Panc1 (cell line): Measurements from ENCODE around the gene GABRR1. TPM values are rescaled to one million over a fixed set of nuclear protein-coding genes. Genes with fewer than 3 reads are reported as not detected.

ENCODE experiments used
- ATAC-seq: fragments of 200-7000 bp; cut with Tn5 transposase; 2 replicates; pipeline ENCODE4 v1.9.1; 2020; ENCODE audit warnings: mild to moderate bottlenecking, moderate library complexity
- BruUV-seq: library from RNA; stranded (reverse); fragments of 400-500 nt; replicated peaks from 2 replicates; lab custom pipeline; 2021; lab: Mats Ljungman, UMichigan
- CTCF ChIA-PET: fragments of 300-600 bp; sonication (Branson Sonifier 250); formaldehyde crosslinking; loops from one replicate; lab custom pipeline; 2022; ENCODE audit warnings: antibody characterized with exemption; lab: Charles Lee
- POLR2A ChIA-PET: fragments of 300-600 bp; sonication (Branson Sonifier 250); formaldehyde crosslinking; loops from one replicate; lab custom pipeline; 2022; ENCODE audit warnings: antibody characterized with exemption; lab: Charles Lee
- DNase-seq: peaks from one replicate; pipeline ENCODE4 v3.0.0-alpha.2; 2010; ENCODE audit warnings: low read depth, low spot score
- H3K27ac ChIP-seq: 2 replicates; pipeline ENCODE4 v1.5.1; 2011; ENCODE audit warnings: mild to moderate bottlenecking, low read length, inconsistent platforms
- H3K27me3 ChIP-seq: fragments of 200-500 bp; sonication (Bioruptor generic); 2 replicates; pipeline ENCODE4 v1.6.0; 2014; ENCODE audit warnings: low read length, inconsistent platforms; ENCODE audit not compliant: control insufficient read depth, insufficient read depth
- H3K36me3 ChIP-seq: fragments of 200-500 bp; sonication (Bioruptor generic); 2 replicates; pipeline ENCODE4 v1.5.1; 2014; ENCODE audit warnings: inconsistent platforms, mild to moderate bottlenecking, low read length, moderate library complexity; ENCODE audit not compliant: control insufficient read depth, insufficient read depth
- H3K4me1 ChIP-seq: 2 replicates; pipeline ENCODE4 v1.5.1; 2011; ENCODE audit warnings: inconsistent platforms, mild to moderate bottlenecking, low read length, moderate library complexity; ENCODE audit not compliant: control insufficient read depth, insufficient read depth
- H3K4me3 ChIP-seq, 2 experiments: 2 replicates each; pipeline ENCODE4 v1.5.1; 2011 to 2012; ENCODE audit warnings: low read depth in 2 of 2, low read length in 2 of 2, mild to moderate bottlenecking in 2 of 2, inconsistent platforms in 1 of 2, moderate library complexity in 1 of 2
- H3K9me3 ChIP-seq: fragments of 200-500 bp; sonication (Bioruptor generic); 2 replicates; pipeline ENCODE4 v1.5.1; 2014; ENCODE audit warnings: low read depth, mild to moderate bottlenecking, inconsistent platforms, low read length, moderate library complexity; ENCODE audit not compliant: control insufficient read depth, insufficient read depth
- POLR2AphosphoS5 ChIP-seq: IDR thresholded peaks from 2 replicates; pipeline ENCODE4 v1.6.1; 2012; ENCODE audit warnings: mild to moderate bottlenecking, low read depth, low read length, moderate library complexity
- REST ChIP-seq, 2 experiments: IDR thresholded peaks; 2 replicates each; pipeline ENCODE4 v1.6.1; 2011 to 2012; ENCODE audit warnings: low read depth in 2 of 2, control low read depth in 1 of 2, low read length in 1 of 2, mild to moderate bottlenecking in 1 of 2, moderate library complexity in 1 of 2; ENCODE audit not compliant: insufficient read depth in 1 of 2
- SIN3A ChIP-seq: IDR thresholded peaks from 2 replicates; pipeline ENCODE4 v1.6.1; 2012; ENCODE audit warnings: low read depth, mild to moderate bottlenecking, low read length, moderate library complexity, borderline replicate concordance; ENCODE audit not compliant: insufficient read depth
- TCF7L2 ChIP-seq: IDR thresholded peaks from 2 replicates; pipeline ENCODE4 v1.6.1; 2011; ENCODE audit warnings: mild to moderate bottlenecking, low read depth, low read length, inconsistent platforms
- in situ Hi-C: cut with HindIII; loops from 2 replicates; pipeline ENCODE4 v1.10.0; 2016; ENCODE audit warnings: low sequenced_read_pairs, low pct_unique_long_range_greater_than_20kb
- intact Hi-C: fragments of 100-400 bp; cut with micrococcal nuclease; formaldehyde crosslinking; loops from one replicate; pipeline ENCODE4 v1.10.0; 2022; ENCODE audit not compliant: unreplicated experiment
- total RNA-seq: library from RNA; stranded (reverse); gene quantifications from one replicate; pipeline ENCODE4 v1.2.1, GENCODE V29; 2021; ENCODE audit not compliant: unreplicated experiment
- TF ChIP-seq, protein P1 (sequence below): fragments of 450-650 bp; IDR thresholded peaks from 2 replicates; pipeline ENCODE4 v1.5.1; 2017; ENCODE audit warnings: mild to moderate bottlenecking

GABRR1 gene
- total RNA-seq, 1 experiment from 2014 or later: not detected

GRCh38 chr6:89221971-89222711, 5.0 kb upstream of the GABRR1 start:
- TF ChIP-seq SIN3A (no peak), TCF7L2 (no peak), REST (IDR thresholded peaks at IDR 0.05; ENCODE audit: insufficient read depth in 1 of 2, low read depth in 2 of 2, low read length in 1 of 2) (no peak), POLR2AphosphoS5 (no peak)
- TF ChIP-seq, protein P1, sequence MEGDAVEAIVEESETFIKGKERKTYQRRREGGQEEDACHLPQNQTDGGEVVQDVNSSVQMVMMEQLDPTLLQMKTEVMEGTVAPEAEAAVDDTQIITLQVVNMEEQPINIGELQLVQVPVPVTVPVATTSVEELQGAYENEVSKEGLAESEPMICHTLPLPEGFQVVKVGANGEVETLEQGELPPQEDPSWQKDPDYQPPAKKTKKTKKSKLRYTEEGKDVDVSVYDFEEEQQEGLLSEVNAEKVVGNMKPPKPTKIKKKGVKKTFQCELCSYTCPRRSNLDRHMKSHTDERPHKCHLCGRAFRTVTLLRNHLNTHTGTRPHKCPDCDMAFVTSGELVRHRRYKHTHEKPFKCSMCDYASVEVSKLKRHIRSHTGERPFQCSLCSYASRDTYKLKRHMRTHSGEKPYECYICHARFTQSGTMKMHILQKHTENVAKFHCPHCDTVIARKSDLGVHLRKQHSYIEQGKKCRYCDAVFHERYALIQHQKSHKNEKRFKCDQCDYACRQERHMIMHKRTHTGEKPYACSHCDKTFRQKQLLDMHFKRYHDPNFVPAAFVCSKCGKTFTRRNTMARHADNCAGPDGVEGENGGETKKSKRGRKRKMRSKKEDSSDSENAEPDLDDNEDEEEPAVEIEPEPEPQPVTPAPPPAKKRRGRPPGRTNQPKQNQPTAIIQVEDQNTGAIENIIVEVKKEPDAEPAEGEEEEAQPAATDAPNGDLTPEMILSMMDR: no peak
- Histone ChIP-seq H3K36me3 (no peaks in the 10 kb centered on the region), H3K9me3 (no peaks in the 10 kb centered on the region), H3K27me3 (peaks cover 11% of the 10 kb centered on the region), H3K4me1 (no peaks in the 10 kb centered on the region), H3K4me3 (no peak overlapping the region), H3K27ac (no peak overlapping the region)
- in situ Hi-C loops (no loop called here), intact Hi-C loops (no loop called here)
- ATAC-seq: no peak
- no TSS peak for BruUV-seq
- ChIA-PET CTCF (no interaction called here), POLR2A (interaction anchor here (0.6 kb wide), 1 partner anchor 259 kb away, joined by 3 read pairs; the partner anchor contains the start of gene RNGTT)
- DNase-seq: no peak

- POLR2A ChIA-PET: interaction anchor here (0.6 kb wide), 1 partner anchor 258 kb away, joined by 3 read pairs; the partner anchor contains the start of gene RNGTT
- H3K4me3 ChIP-seq: no peak overlapping the region
- no peaks in the 10 kb centered on the region for H3K9me3 ChIP-seq
- CTCF ChIA-PET: no interaction called here
- H3K27me3 ChIP-seq: peaks cover 14% of the 10 kb centered on the region
- H3K36me3 ChIP-seq: no peaks in the 10 kb centered on the region
- H3K4me1 ChIP-seq: no peaks in the 10 kb centered on the region
- ATAC-seq: no peak
- H3K27ac ChIP-seq: no peak overlapping the region
- intact Hi-C loops: no loop called here
- in situ Hi-C loops: no loop called here
- BruUV-seq: no TSS peak
- TF ChIP-seq TCF7L2 (no peak), SIN3A (no peak), POLR2AphosphoS5 (no peak), REST (IDR thresholded peaks at IDR 0.05; ENCODE audit: insufficient read depth in 1 of 2, low read depth in 2 of 2, low read length in 1 of 2) (no peak)
- TF ChIP-seq, protein P1: no peak
- no peak for DNase-seq
Observed at GRCh38 chr6:89221129-89221528, 4.0 kb upstream of the GABRR1 start.
